Endothelial cell (in vitro differentiated cells): ENCODE results near the gene MBOAT1. TPM values are rescaled to one million over a fixed set of nuclear protein-coding genes. Genes with fewer than 3 reads are reported as not detected.

Source experiments
- DNase-seq: peaks from one replicate; pipeline ENCODE4 v3.0.0; 2021; ENCODE audit warnings: low spot score
- H3K27ac Mint-ChIP-seq: one replicate; pipeline ENCODE4 v1.8.0; 2021; ENCODE audit warnings: mixed read lengths, inconsistent platforms; ENCODE audit not compliant: unreplicated experiment
- H3K27me3 Mint-ChIP-seq: one replicate; pipeline ENCODE4 v1.8.0; 2021; ENCODE audit warnings: mild to moderate bottlenecking, moderate library complexity, mixed read lengths, inconsistent platforms; ENCODE audit not compliant: unreplicated experiment
- H3K36me3 Mint-ChIP-seq: one replicate; pipeline ENCODE4 v1.8.0; 2021; ENCODE audit warnings: mild to moderate bottlenecking, low read depth, mixed read lengths, inconsistent platforms; ENCODE audit not compliant: unreplicated experiment
- H3K4me1 Mint-ChIP-seq: one replicate; pipeline ENCODE4 v1.8.0; 2021; ENCODE audit warnings: mild to moderate bottlenecking, mixed read lengths, inconsistent platforms; ENCODE audit not compliant: unreplicated experiment
- H3K4me3 Mint-ChIP-seq: one replicate; pipeline ENCODE4 v1.8.0; 2021; ENCODE audit warnings: mild to moderate bottlenecking, mixed read lengths, inconsistent platforms; ENCODE audit not compliant: unreplicated experiment
- H3K9me3 Mint-ChIP-seq: one replicate; pipeline ENCODE4 v1.8.0; 2021; ENCODE audit warnings: mixed read lengths, inconsistent platforms; ENCODE audit not compliant: unreplicated experiment
- total RNA-seq: library from RNA; stranded (reverse); fragmentation: NEBNext Ultra II Directional; extraction: Animal tissue kit (Norgen Biotek cat#: 25700); gene quantifications from one replicate; pipeline ENCODE4 v1.2.1, GENCODE V29; 2021; ENCODE audit not compliant: unreplicated experiment
- TF ChIP-seq, protein P1 (sequence below): fragments of 200-600 bp; sonication (generic); IDR thresholded peaks from one replicate; pipeline ENCODE4 v1.5.0; 2021; ENCODE audit warnings: antibody characterized with exemption; ENCODE audit not compliant: unreplicated experiment

Gene MBOAT1
- total RNA-seq, 1 donor from 2014 or later: 10.7 TPM

DNA sequence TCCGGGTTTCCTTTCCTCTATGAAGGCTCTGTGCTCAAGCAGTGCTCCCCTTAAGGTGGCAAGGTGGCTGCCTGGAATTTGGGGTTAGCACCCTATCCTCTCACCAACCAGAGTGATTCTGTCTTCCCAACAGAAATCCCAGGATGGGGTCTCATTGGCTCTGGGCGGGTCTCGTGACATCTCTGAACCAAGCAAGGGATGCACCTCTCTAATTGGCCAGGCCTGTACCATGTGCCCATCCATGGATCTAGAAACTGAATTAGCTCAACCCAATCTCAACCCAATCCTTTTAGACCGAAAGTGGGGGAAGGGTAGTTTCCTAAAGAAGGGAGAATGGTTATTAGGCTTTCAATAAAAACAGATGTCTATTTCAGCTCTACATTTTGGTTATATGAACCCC is 17.6 kb upstream of the MBOAT1 start:
- Mint-ChIP-seq H3K36me3 (peaks cover 4% of the 10 kb centered on the region), H3K27ac (no peak overlapping the region), H3K27me3 (peaks cover 3% of the 10 kb centered on the region), H3K4me3 (no peak overlapping the region), H3K4me1 (peaks cover 4% of the 10 kb centered on the region), H3K9me3 (no peaks in the 10 kb centered on the region)
- DNase-seq: no peak
- TF ChIP-seq, protein P1, sequence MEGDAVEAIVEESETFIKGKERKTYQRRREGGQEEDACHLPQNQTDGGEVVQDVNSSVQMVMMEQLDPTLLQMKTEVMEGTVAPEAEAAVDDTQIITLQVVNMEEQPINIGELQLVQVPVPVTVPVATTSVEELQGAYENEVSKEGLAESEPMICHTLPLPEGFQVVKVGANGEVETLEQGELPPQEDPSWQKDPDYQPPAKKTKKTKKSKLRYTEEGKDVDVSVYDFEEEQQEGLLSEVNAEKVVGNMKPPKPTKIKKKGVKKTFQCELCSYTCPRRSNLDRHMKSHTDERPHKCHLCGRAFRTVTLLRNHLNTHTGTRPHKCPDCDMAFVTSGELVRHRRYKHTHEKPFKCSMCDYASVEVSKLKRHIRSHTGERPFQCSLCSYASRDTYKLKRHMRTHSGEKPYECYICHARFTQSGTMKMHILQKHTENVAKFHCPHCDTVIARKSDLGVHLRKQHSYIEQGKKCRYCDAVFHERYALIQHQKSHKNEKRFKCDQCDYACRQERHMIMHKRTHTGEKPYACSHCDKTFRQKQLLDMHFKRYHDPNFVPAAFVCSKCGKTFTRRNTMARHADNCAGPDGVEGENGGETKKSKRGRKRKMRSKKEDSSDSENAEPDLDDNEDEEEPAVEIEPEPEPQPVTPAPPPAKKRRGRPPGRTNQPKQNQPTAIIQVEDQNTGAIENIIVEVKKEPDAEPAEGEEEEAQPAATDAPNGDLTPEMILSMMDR: no peak

DNA sequence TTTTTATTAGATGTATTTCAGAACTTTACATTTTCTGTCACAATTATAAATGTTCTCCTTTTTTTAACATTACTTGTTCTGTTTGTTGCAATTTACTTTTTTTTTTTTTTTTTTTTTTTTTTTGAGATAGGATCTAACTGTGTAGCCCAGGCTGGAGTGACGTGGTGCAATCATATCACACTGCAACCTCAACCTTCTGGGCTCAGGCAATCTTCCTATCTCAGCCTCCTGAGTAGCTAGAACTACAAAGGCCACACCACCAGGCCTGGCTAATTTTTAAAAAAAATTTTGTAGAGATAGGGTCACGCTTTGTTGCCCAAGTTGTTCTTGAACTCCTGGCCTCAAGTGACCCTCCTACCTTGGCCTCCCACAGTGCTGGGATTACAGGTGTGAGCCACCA is 15.1 kb upstream of the MBOAT1 start:
- H3K27me3 Mint-ChIP-seq: peaks cover 2% of the 10 kb centered on the region
- no peak overlapping the region for H3K4me3 Mint-ChIP-seq
- H3K4me1 Mint-ChIP-seq: peaks cover 8% of the 10 kb centered on the region

DNA sequence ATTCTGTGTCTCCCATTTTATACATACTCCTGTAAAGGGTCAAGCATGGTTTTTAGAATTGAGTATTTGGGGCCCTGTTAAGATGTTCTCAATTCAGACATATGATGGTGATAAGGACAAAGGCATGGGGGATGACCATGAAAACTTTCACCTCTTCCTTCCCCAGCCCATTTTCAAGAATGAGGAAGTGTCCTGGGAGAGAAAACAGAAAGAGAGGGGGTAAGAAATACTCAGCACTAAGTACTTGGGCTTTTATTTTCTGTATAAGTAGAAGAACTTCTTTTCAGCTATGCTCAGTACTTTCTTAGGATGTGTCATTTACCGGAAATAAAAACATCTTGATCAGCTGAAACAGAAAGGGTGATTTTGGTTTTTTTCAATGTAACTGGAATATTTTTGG is 10.9 kb upstream of the MBOAT1 start:
- H3K36me3 Mint-ChIP-seq: no peaks in the 10 kb centered on the region
- DNase-seq: no peak
- H3K4me1 Mint-ChIP-seq: peaks cover 8% of the 10 kb centered on the region
- no peak overlapping the region for H3K27ac Mint-ChIP-seq
- no peaks in the 10 kb centered on the region for H3K9me3 Mint-ChIP-seq
- H3K4me3 Mint-ChIP-seq: no peak overlapping the region
- TF ChIP-seq, protein P1: no peak
- no peaks in the 10 kb centered on the region for H3K27me3 Mint-ChIP-seq

More for the DNA sequence above, 15.1 kb upstream of the MBOAT1 start:
- Mint-ChIP-seq H3K9me3 (no peaks in the 10 kb centered on the region), H3K27ac (no peak overlapping the region), H3K36me3 (no peaks in the 10 kb centered on the region)
- TF ChIP-seq, protein P1: no peak
- no peak for DNase-seq

DNA sequence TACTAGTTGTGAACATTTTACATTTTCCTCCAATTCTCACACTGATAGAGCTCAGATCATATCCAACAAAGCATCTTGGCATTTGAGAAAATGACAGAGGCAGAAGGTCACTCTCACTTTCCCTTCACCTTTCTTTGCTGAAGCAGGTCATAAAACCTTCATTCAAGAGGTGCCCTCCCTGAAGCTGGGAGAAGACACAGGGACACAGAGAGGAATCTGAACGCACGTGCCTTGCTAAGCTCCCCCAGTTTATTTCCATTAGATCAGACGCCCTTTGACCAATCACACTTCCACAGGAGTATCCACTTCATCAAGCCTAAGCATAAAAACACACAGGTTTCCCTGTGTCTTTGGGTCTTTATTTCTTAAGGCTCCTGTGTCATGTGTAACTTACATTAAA is 9.2 kb upstream of the MBOAT1 start:
- Mint-ChIP-seq H3K27me3 (no peaks in the 10 kb centered on the region), H3K9me3 (no peaks in the 10 kb centered on the region), H3K4me3 (no peak overlapping the region), H3K4me1 (peaks cover 8% of the 10 kb centered on the region), H3K27ac (no peak overlapping the region), H3K36me3 (no peaks in the 10 kb centered on the region)
- no peak for DNase-seq
- TF ChIP-seq, protein P1: no peak

DNA sequence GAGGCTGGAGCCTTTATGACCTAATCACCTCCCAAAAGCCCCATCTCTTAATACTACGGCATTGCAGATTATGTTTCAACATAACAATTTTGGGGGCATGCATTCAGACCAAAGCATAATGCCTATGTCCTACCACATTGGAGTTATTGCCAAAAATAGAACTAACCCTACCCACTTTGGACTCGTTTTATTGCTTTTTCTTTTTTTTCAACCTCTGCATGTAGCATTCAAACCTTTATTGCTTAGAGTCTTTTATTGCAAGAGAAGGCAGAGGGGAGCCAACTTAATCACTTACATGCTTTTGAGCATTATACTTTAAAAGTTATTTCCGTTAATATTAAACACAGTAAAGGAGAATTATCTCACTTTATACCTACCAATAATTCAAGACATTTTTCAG is 8.1 kb upstream of the MBOAT1 start:
- Mint-ChIP-seq H3K4me1 (peaks cover 4% of the 10 kb centered on the region), H3K9me3 (no peaks in the 10 kb centered on the region), H3K4me3 (no peak overlapping the region), H3K27ac (no peak overlapping the region), H3K27me3 (no peaks in the 10 kb centered on the region), H3K36me3 (no peaks in the 10 kb centered on the region)
- no peak for DNase-seq
- TF ChIP-seq, protein P1: no peak
